Measurements from ENCODE around the gene AGPS.

- TF ChIP-seq, protein P1, sequence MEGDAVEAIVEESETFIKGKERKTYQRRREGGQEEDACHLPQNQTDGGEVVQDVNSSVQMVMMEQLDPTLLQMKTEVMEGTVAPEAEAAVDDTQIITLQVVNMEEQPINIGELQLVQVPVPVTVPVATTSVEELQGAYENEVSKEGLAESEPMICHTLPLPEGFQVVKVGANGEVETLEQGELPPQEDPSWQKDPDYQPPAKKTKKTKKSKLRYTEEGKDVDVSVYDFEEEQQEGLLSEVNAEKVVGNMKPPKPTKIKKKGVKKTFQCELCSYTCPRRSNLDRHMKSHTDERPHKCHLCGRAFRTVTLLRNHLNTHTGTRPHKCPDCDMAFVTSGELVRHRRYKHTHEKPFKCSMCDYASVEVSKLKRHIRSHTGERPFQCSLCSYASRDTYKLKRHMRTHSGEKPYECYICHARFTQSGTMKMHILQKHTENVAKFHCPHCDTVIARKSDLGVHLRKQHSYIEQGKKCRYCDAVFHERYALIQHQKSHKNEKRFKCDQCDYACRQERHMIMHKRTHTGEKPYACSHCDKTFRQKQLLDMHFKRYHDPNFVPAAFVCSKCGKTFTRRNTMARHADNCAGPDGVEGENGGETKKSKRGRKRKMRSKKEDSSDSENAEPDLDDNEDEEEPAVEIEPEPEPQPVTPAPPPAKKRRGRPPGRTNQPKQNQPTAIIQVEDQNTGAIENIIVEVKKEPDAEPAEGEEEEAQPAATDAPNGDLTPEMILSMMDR (conservative IDR thresholded peaks at IDR 0.05 in 1 of 2, IDR thresholded peaks at IDR 0.05 in 1 of 2; ENCODE audit: low read depth in 1 of 2, low read length in 2 of 2) = no peak
- no peak for TF ChIP-seq EZH2 (IDR thresholded peaks at IDR 0.05; ENCODE audit: low read length, missing control alignments)
Observed at GRCh38 chr2:177399376-177399775, 6.8 kb downstream of the AGPS start.
